Natural killer cell (primary cell): ENCODE results near the gene TSNAX. TPM values are rescaled to one million over a fixed set of nuclear protein-coding genes. Genes with fewer than 3 reads are reported as not detected.

ENCODE experiments used
- ATAC-seq, 3 donors: fragments of 150-1000 bp in 2 of 3; fragments of 200-7000 bp in 1 of 3; cut with Tn5 transposase; 1 replicate in 1 of 3; 2 replicates in 2 of 3; pipeline ENCODE4 v1.10.0; 2021; ENCODE audit warnings: mild to moderate bottlenecking in 2 of 3, moderate library complexity in 2 of 3
- DNase-seq, 2 donors: peaks; one replicate each; pipeline versions ENCODE4 v3.0.0 to v3.0.0-alpha.2; 2013 to 2021; ENCODE audit warnings: mixed read lengths in 1 of 2
- H3K27ac ChIP-seq: one replicate; pipeline ENCODE4 v1.5.1; 2013; ENCODE audit warnings: mild to moderate bottlenecking, low read length
- H3K27me3 ChIP-seq: one replicate; pipeline ENCODE4 v1.6.1; 2013; ENCODE audit warnings: low read length; ENCODE audit not compliant: control insufficient read depth, insufficient read depth
- H3K36me3 ChIP-seq: one replicate; pipeline ENCODE4 v1.6.1; 2013; ENCODE audit warnings: low read length; ENCODE audit not compliant: control insufficient read depth, insufficient read depth
- H3K4me1 ChIP-seq: one replicate; pipeline ENCODE4 v1.6.1; 2013; ENCODE audit warnings: low read length; ENCODE audit not compliant: control insufficient read depth, insufficient read depth
- H3K4me3 ChIP-seq: one replicate; pipeline ENCODE4 v1.5.1; 2013; ENCODE audit warnings: low read length
- H3K9me3 ChIP-seq: one replicate; pipeline ENCODE4 v1.6.1; 2013; ENCODE audit warnings: low read length; ENCODE audit not compliant: control insufficient read depth, insufficient read depth
- H3K27ac Mint-ChIP-seq, 2 donors: one replicate each; pipeline ENCODE4 v1.8.0; 2022; ENCODE audit warnings: mild to moderate bottlenecking in 2 of 2, mixed read lengths in 2 of 2, moderate library complexity in 1 of 2
- H3K27me3 Mint-ChIP-seq, 2 donors: one replicate each; pipeline ENCODE4 v1.8.0; 2022; ENCODE audit warnings: low read depth in 2 of 2, mixed read lengths in 2 of 2
- H3K36me3 Mint-ChIP-seq: one replicate; pipeline ENCODE4 v1.8.0; 2022; ENCODE audit warnings: mixed read lengths
- H3K4me1 Mint-ChIP-seq, 2 donors: one replicate each; pipeline ENCODE4 v1.8.0; 2022; ENCODE audit warnings: mixed read lengths in 2 of 2
- H3K4me3 Mint-ChIP-seq: one replicate; pipeline ENCODE4 v1.8.0; 2022; ENCODE audit warnings: mild to moderate bottlenecking, moderate library complexity, mixed read lengths
- H3K9me3 Mint-ChIP-seq, 2 donors: one replicate each; pipeline ENCODE4 v1.8.0; 2022; ENCODE audit warnings: mixed read lengths in 2 of 2
- WGBS: methylation state at CpG from one replicate; pipeline ENCODE4 v1.1.7; 2013; ENCODE audit warnings: missing lambda C conversion rate; ENCODE audit not compliant: insufficient coverage; 5-methylcytosine and 5-hydroxymethylcytosine counted together
- intact Hi-C: fragments of 100-400 bp; cut with micrococcal nuclease; formaldehyde crosslinking; loops from one replicate; pipeline ENCODE4 v1.14.2; 2022
- total RNA-seq, 4 donors: library from RNA; stranded (reverse); fragments of 120-200 nt in 1 of 4; gene quantifications; one replicate each; pipeline versions ENCODE4 v1.2.3 to v1.2.4, GENCODE V29; 2013 to 2022
- TF ChIP-seq, protein P1 (sequence below): fragments of 200-600 bp; IDR thresholded peaks from one replicate; pipeline ENCODE4 v1.8.0; 2022; ENCODE audit warnings: antibody characterized with exemption

The TSNAX gene
- total RNA-seq, 3 donors from 2014 or later (not counting 1 experiment from before 2014, with no cell fraction given): 35.6 to 49.3 (median 44.8) TPM

DNA sequence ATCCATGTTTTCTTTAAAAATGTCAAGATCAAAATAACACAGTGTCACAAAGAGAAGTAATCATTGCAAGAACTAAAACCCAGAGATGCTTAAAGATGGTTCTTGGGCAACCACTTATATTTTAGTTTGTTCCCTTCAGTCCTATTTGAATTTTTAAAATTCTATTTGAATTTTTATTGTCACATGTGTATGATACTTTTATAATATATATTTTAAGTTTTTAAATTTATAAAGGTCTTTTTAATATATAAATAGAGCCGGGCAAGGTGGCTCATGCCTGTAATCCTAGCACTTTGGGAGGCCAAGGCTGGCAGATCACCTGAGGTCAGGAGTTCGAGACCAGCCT is 75.8 kb downstream of the TSNAX start:
- ATAC-seq (no peak), DNase-seq (no peak)
- Mint-ChIP-seq H3K27ac (peak overlapping the region in 1 of 2 donors; percentile 55), H3K9me3 (no peaks in the 10 kb centered on the region), H3K4me1 (peaks cover 28 to 29% of the 10 kb centered on the region in 2 donors), H3K36me3 (no peaks in the 10 kb centered on the region), H3K27me3 (peaks cover 0 to 2% of the 10 kb centered on the region in 2 donors), H3K4me3 (peak overlapping the region; percentile 91)
- H3K9me3 ChIP-seq: no peaks in the 10 kb centered on the region
- TF ChIP-seq, protein P1, sequence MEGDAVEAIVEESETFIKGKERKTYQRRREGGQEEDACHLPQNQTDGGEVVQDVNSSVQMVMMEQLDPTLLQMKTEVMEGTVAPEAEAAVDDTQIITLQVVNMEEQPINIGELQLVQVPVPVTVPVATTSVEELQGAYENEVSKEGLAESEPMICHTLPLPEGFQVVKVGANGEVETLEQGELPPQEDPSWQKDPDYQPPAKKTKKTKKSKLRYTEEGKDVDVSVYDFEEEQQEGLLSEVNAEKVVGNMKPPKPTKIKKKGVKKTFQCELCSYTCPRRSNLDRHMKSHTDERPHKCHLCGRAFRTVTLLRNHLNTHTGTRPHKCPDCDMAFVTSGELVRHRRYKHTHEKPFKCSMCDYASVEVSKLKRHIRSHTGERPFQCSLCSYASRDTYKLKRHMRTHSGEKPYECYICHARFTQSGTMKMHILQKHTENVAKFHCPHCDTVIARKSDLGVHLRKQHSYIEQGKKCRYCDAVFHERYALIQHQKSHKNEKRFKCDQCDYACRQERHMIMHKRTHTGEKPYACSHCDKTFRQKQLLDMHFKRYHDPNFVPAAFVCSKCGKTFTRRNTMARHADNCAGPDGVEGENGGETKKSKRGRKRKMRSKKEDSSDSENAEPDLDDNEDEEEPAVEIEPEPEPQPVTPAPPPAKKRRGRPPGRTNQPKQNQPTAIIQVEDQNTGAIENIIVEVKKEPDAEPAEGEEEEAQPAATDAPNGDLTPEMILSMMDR: no peak
- H3K4me1 ChIP-seq: peaks cover 14% of the 10 kb centered on the region
- 71% methylated on average over 2 of the region's 2 CpGs for WGBS
- no peak overlapping the region for H3K4me3 ChIP-seq
- intact Hi-C loops: loop anchor here (1.0 kb wide), 1 partner anchor 246 kb away; no protein-coding TSS in a partner anchor
- H3K36me3 ChIP-seq: no peaks in the 10 kb centered on the region
- no peak overlapping the region for H3K27ac ChIP-seq
- H3K27me3 ChIP-seq: no peaks in the 10 kb centered on the region

DNA sequence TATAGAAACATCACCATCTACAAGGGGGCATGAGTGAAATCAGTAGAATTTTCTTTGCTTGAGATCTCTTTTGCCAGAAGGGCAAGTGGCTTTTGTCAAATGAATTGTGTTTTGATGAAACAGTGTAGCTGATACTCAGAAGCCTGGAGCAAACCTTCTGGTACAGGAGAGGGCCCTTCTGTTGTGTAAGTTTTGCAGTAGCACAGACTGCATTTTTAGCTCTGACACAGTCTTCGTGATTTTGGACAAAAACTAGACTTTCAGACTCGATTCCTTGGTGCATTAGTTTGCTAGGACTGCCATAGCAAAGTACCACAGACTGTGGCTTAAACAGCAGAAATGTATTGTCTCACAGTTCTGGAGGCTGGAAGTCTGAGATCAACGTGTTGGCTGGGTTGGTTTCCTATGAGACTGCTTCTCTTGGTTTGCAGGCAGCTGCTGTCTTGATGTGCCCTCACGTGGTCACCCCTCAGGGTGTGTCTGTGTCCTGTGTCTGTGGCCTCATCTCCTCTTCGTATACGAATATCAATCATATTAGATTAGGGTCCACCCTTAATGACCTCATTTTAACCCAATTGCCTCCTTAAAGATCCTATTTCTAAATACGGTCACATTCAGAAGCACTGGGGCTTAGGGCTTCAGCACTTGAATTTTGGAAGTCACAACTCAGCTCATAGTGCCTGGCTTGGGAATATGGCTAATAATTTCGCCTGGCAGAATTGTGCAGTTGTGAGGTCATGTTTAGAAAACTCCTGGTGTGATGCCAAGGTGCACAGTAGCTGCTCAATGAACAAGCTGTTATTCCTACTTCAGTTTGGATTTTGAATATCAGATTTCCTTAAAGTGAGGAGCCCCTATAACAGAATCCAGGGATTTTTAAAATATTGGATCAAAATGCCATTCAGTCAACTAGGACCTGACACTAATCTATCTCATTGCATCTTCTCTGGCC is 77.0 kb downstream of the TSNAX start:
- no peaks in the 10 kb centered on the region for H3K36me3 Mint-ChIP-seq
- Histone ChIP-seq H3K27me3 (no peaks in the 10 kb centered on the region), H3K4me1 (peaks cover 14% of the 10 kb centered on the region), H3K9me3 (no peaks in the 10 kb centered on the region), H3K4me3 (no peak overlapping the region), H3K27ac (no peak overlapping the region), H3K36me3 (no peaks in the 10 kb centered on the region)
- no peaks in the 10 kb centered on the region for H3K9me3 Mint-ChIP-seq
- peaks cover 29 to 34% of the 10 kb centered on the region in 2 donors for H3K4me1 Mint-ChIP-seq
- WGBS: 50% methylated on average over 8 of the region's 8 CpGs
- H3K27ac Mint-ChIP-seq: no peak overlapping the region
- intact Hi-C loops: no loop called here
- TF ChIP-seq, protein P1: no peak
- DNase-seq (peak in 1 of 2 donors; percentile 26), ATAC-seq (peak; percentile 75 to 91 (median 86))
- peaks cover 0 to 8% of the 10 kb centered on the region in 2 donors for H3K27me3 Mint-ChIP-seq
- peak overlapping the region; percentile 50 for H3K4me3 Mint-ChIP-seq

DNA sequence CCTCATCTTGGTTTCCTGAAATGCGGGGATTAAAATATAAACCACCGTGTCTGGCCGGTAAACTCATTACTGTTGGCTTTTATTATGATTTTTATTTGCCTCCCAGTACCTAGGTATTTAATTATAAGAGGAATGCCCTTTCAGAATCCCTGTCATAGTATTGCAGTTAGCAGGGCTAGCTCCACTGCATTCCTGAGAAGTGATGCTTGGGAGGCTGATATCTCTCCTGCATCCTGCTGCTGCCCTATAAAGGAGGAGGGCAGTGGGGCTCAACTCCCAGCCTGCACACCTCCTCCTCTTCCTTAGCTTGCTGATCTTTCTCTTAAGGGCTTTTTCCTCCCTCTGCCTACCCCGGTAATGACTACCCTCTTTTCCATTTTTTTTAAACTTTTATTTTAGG is 78.2 kb downstream of the TSNAX start:
- WGBS: 92% methylated on average over 4 of the region's 4 CpGs
- intact Hi-C loops: no loop called here
- peaks cover 0 to 8% of the 10 kb centered on the region in 2 donors for H3K27me3 Mint-ChIP-seq
- Histone ChIP-seq H3K4me3 (no peak overlapping the region), H3K27ac (no peak overlapping the region), H3K27me3 (no peaks in the 10 kb centered on the region), H3K4me1 (peaks cover 24% of the 10 kb centered on the region), H3K9me3 (no peaks in the 10 kb centered on the region), H3K36me3 (no peaks in the 10 kb centered on the region)
- H3K4me3 Mint-ChIP-seq: no peak overlapping the region
- H3K36me3 Mint-ChIP-seq: no peaks in the 10 kb centered on the region
- peaks cover 40 to 47% of the 10 kb centered on the region in 2 donors for H3K4me1 Mint-ChIP-seq
- DNase-seq (no peak), ATAC-seq (no peak)
- TF ChIP-seq, protein P1: no peak
- H3K27ac Mint-ChIP-seq: no peak overlapping the region
- no peaks in the 10 kb centered on the region for H3K9me3 Mint-ChIP-seq
